ENCODE results near the gene SHD. TPM values are rescaled to one million over a fixed set of nuclear protein-coding genes. Genes with fewer than 3 reads are reported as not detected.

Gene SHD
- total RNA-seq, 1 experiment from 2014 or later = not detected

DNA sequence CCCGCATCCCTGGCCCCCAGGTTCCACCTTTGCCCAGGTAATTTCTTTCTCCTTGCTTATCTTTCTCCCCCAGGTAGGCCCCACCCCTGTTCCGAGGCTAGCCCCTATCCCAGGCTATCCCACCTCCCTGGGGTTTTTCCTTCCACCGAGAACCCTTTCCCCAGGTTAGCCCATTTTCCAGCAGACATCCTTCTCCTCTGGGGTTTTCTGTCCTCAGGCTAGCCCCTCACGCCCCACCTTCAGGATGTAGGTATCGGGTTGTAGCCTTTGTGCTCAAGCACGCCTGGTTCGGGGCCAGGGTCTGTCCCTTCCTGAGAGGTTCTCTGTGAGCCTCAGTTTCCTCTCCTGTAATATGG is 26.2 kb downstream of the SHD start:
- intact Hi-C loops (cut with micrococcal nuclease; ENCODE audit: unreplicated experiment) = no loop called here
- Histone ChIP-seq H3K27me3 (ENCODE audit: insufficient read depth, low read depth) (no peaks in the 10 kb centered on the region), H3K4me2 (no peak overlapping the region), H3K79me2 (ENCODE audit: low read depth) (no peaks in the 10 kb centered on the region), H4K20me1 (ENCODE audit: insufficient read depth) (no peaks in the 10 kb centered on the region), H3K9me3 (ENCODE audit: insufficient read depth, low read depth) (no peaks in the 10 kb centered on the region), H3K36me3 (ENCODE audit: low read depth) (no peaks in the 10 kb centered on the region), H3K4me1 (replicated peaks; ENCODE audit: insufficient read depth) (no peaks in the 10 kb centered on the region), H3K4me3 (no peak overlapping the region), H3F3A (ENCODE audit: insufficient read depth, low read depth) (peaks cover 6% of the 10 kb centered on the region; the same call in 1 of the 2 replicates), H2AFZ (no peak overlapping the region), H3K27ac (no peak overlapping the region), H3K9me2 (ENCODE audit: insufficient read depth) (no peaks in the 10 kb centered on the region)
- TF ChIP-seq, protein P1, sequence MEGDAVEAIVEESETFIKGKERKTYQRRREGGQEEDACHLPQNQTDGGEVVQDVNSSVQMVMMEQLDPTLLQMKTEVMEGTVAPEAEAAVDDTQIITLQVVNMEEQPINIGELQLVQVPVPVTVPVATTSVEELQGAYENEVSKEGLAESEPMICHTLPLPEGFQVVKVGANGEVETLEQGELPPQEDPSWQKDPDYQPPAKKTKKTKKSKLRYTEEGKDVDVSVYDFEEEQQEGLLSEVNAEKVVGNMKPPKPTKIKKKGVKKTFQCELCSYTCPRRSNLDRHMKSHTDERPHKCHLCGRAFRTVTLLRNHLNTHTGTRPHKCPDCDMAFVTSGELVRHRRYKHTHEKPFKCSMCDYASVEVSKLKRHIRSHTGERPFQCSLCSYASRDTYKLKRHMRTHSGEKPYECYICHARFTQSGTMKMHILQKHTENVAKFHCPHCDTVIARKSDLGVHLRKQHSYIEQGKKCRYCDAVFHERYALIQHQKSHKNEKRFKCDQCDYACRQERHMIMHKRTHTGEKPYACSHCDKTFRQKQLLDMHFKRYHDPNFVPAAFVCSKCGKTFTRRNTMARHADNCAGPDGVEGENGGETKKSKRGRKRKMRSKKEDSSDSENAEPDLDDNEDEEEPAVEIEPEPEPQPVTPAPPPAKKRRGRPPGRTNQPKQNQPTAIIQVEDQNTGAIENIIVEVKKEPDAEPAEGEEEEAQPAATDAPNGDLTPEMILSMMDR (conservative IDR thresholded peaks at IDR 0.05) = no peak
- TF ChIP-seq EZH2 (IDR thresholded peaks at IDR 0.05; ENCODE audit: low read depth) = no peak
- no TSS peak for BruUV-seq (replicated peaks)
- ChIA-PET POLR2A (ENCODE audit: unreplicated experiment) (interaction anchor here (0.6 kb wide), 1 partner anchor 334 kb away, joined by 7 read pairs; the partner anchor contains the start of gene DAPK3), CTCF (no interaction called here)
- DNase-seq = no peak

DNA sequence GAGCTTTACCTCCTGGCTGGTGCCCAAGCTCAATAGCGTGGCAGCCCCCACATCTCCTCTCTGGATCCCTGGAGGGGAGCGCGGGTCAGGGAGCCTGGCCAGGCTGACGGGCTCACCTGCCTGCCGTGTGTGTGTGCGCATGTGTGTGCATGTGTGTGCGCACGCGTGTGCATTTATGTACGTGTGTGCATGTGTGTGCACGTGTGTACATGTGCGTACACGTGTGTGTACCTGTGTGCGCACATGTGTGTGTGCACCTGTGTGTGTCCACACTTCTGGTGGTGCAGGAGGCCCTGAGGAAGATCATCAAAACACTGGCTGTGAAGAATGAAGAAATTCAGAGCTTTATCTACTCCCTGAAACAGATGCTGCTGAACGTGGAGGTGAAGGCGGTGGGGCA is 26.6 kb downstream of the SHD start:
- Histone ChIP-seq H3K9me2 (ENCODE audit: insufficient read depth) (no peaks in the 10 kb centered on the region), H3K27me3 (ENCODE audit: insufficient read depth, low read depth) (no peaks in the 10 kb centered on the region), H3K27ac (no peak overlapping the region), H3K36me3 (ENCODE audit: low read depth) (no peaks in the 10 kb centered on the region), H2AFZ (no peak overlapping the region), H3F3A (ENCODE audit: insufficient read depth, low read depth) (peaks cover 6% of the 10 kb centered on the region; the same call in 1 of the 2 replicates), H3K4me2 (no peak overlapping the region), H3K4me3 (no peak overlapping the region), H4K20me1 (ENCODE audit: insufficient read depth) (no peaks in the 10 kb centered on the region), H3K79me2 (ENCODE audit: low read depth) (no peaks in the 10 kb centered on the region), H3K9me3 (ENCODE audit: insufficient read depth, low read depth) (no peaks in the 10 kb centered on the region), H3K4me1 (replicated peaks; ENCODE audit: insufficient read depth) (no peaks in the 10 kb centered on the region)
- BruUV-seq (replicated peaks) = no TSS peak
- ChIA-PET POLR2A (ENCODE audit: unreplicated experiment) (interaction anchor here (0.6 kb wide), 1 partner anchor 334 kb away, joined by 7 read pairs; the partner anchor contains the start of gene DAPK3), CTCF (no interaction called here)
- intact Hi-C loops (cut with micrococcal nuclease; ENCODE audit: unreplicated experiment) = no loop called here
- no peak for DNase-seq
- no peak for TF ChIP-seq EZH2 (IDR thresholded peaks at IDR 0.05; ENCODE audit: low read depth)
- TF ChIP-seq, protein P1 (conservative IDR thresholded peaks at IDR 0.05) = no peak

DNA sequence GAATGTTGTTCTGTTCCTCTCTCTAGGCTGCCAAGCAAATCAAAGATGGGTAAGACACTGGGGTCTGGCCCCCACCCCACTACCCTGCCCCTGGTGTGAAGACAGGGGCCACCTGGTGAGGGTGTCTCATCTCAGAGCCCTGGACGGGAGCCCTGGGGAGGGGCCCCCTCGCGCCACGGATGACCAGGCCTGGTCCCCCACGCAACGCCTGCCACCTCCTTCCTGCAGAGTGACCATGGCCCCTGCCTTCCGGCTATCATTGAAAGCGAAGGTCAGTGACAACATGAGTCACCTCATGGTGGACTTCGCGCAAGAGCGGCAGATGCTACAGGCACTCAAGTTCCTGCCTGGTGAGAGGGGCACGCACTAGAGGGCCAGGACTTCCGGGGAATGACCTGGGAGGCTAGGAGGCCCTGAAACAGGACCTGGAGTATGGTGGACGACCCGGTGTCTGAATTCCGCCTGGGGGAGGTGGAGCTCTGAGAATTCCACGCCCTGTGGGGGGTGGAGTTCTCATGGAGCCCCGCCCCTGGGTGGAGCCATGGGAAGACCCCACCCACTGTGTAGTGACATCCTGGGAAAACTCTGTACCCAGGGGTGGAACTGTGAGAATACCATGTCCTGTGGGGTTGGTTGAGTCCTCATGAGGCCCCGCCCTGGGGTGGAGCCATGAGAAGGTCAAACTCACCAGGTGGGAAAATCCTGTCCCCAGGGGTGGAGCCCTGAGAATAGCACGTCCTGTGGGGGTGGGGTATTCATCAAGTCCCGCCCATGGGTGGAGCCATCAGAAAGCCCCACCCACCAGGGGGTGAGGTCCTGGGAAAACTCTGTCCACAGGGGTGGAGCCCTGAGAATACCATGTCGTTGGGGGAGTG is 31.4 kb downstream of the SHD start:
- ChIA-PET CTCF (no interaction called here), POLR2A (ENCODE audit: unreplicated experiment) (no interaction called here)
- BruUV-seq (replicated peaks) = no TSS peak

More for the DNA sequence above, 31.4 kb downstream of the SHD start:
- H3K36me3 ChIP-seq (ENCODE audit: low read depth) = no peaks in the 10 kb centered on the region
- H3K9me3 ChIP-seq (ENCODE audit: insufficient read depth, low read depth) = no peaks in the 10 kb centered on the region
- intact Hi-C loops (cut with micrococcal nuclease; ENCODE audit: unreplicated experiment) = no loop called here
- H3F3A ChIP-seq (ENCODE audit: insufficient read depth, low read depth) = peaks cover 6% of the 10 kb centered on the region; the same call in 1 of the 2 replicates
- H3K27ac ChIP-seq = no peak overlapping the region
- H3K4me3 ChIP-seq = no peak overlapping the region
- H4K20me1 ChIP-seq (ENCODE audit: insufficient read depth) = no peaks in the 10 kb centered on the region
- H3K4me2 ChIP-seq = peak overlapping the region; percentile 31; the same call in 1 of the 2 replicates
- no peaks in the 10 kb centered on the region for H3K4me1 ChIP-seq (replicated peaks; ENCODE audit: insufficient read depth)
- H2AFZ ChIP-seq = no peak overlapping the region
- no peaks in the 10 kb centered on the region for H3K9me2 ChIP-seq (ENCODE audit: insufficient read depth)
- no peaks in the 10 kb centered on the region for H3K79me2 ChIP-seq (ENCODE audit: low read depth)
- peak; percentile 15 to 65 for DNase-seq
- H3K27me3 ChIP-seq (ENCODE audit: insufficient read depth, low read depth) = no peaks in the 10 kb centered on the region
- TF ChIP-seq, protein P1 (conservative IDR thresholded peaks at IDR 0.05) = no peak
- TF ChIP-seq EZH2 (IDR thresholded peaks at IDR 0.05; ENCODE audit: low read depth) = no peak
